A549 (cell line): ENCODE data around the gene STRN3. TPM values are rescaled to one million over a fixed set of nuclear protein-coding genes. Genes with fewer than 3 reads are reported as not detected.

Experiments
- ATAC-seq, 2 experiments: fragments of 200-7000 bp in 1 of 2; fragments of >200 bp in 1 of 2; cut with Nextera tagmentation in 1 of 2; cut with Tn5 transposase in 1 of 2; 3 replicates each; pipeline versions ENCODE4 v1.8.0 to v1.9.1; 2018 to 2020; ENCODE audit warnings: mild to moderate bottlenecking in 1 of 2, moderate library complexity in 1 of 2
- CTCF ChIA-PET: fragments of 300-600 bp; sonication (Branson Sonifier 250); formaldehyde crosslinking; extraction: SDS; loops from one replicate; lab custom pipeline; 2021; ENCODE audit warnings: antibody characterized with exemption, inconsistent platforms; lab: Yijun Ruan, JAX
- POLR2A ChIA-PET: fragments of 350-600 bp; formaldehyde crosslinking; extraction: SDS; loops from one replicate; lab custom pipeline; 2021; ENCODE audit warnings: antibody characterized with exemption, inconsistent platforms; lab: Yijun Ruan, JAX
- DNase-seq, 2 experiments: peaks; one replicate each; pipeline versions ENCODE4 v3.0.0 to v3.0.0-alpha.2; 2011 to 2016; ENCODE audit warnings: low read depth in 1 of 2, low spot score in 1 of 2
- FAIRE-seq: peaks from 2 replicates; lab custom pipeline; 2011; peaks lifted over from hg19 to GRCh38; lab: Jason Lieb, UNC
- H3K27ac ChIP-seq, 2 experiments: fragments of >200 bp; sonication (Bioruptor Twin); formaldehyde crosslinking; 3 replicates each; pipeline ENCODE4 v1.5.1; 2016 to 2017
- H3K4me1 ChIP-seq: fragments of >200 bp; sonication (Bioruptor Twin); formaldehyde crosslinking; 3 replicates; pipeline ENCODE4 v1.6.1; 2016
- H3K4me2 ChIP-seq: fragments of >200 bp; sonication (Bioruptor Twin); formaldehyde crosslinking; 3 replicates; pipeline ENCODE4 v1.6.1; 2016
- H3K4me3 ChIP-seq: fragments of >200 bp; sonication (Bioruptor Twin); formaldehyde crosslinking; 3 replicates; pipeline ENCODE4 v1.5.1; 2016
- H3K9me3 ChIP-seq: fragments of >200 bp; sonication (Bioruptor Twin); formaldehyde crosslinking; 3 replicates; pipeline ENCODE4 v1.6.1; 2016
- BHLHE40 ChIP-seq: IDR thresholded peaks from 2 replicates; pipeline ENCODE4 v1.6.1; 2012; ENCODE audit warnings: low read depth, low read length, inconsistent platforms
- CHD4 ChIP-seq: fragments of 200-600 bp; sonication (generic); IDR thresholded peaks from 2 replicates; pipeline ENCODE4 v1.6.1; 2016; ENCODE audit warnings: antibody characterized with exemption, mild to moderate bottlenecking, borderline replicate concordance
- EHMT2 ChIP-seq: fragments of 200-600 bp; sonication (generic); IDR thresholded peaks from 2 replicates; pipeline ENCODE4 v1.6.1; 2016; ENCODE audit warnings: antibody characterized with exemption, low read depth, mild to moderate bottlenecking, moderate library complexity
- EP300 ChIP-seq, 2 experiments: fragments of >200 bp; sonication (Bioruptor Twin); formaldehyde crosslinking; IDR thresholded peaks; 2 replicates in 1 of 2; 3 replicates in 1 of 2; pipeline ENCODE4 v1.6.1; 2016 to 2017
- ESRRA ChIP-seq: fragments of 150-350 bp; IDR thresholded peaks from 2 replicates; pipeline ENCODE4 v1.6.1; 2014; ENCODE audit warnings: mild to moderate bottlenecking, low read length, borderline replicate concordance
- GATA3 ChIP-seq: IDR thresholded peaks from 2 replicates; pipeline ENCODE4 v1.6.1; 2012; ENCODE audit warnings: borderline replicate concordance
- HOXB5 ChIP-seq: fragments of 250-450 bp; sonication (Bioruptor Pico); IDR thresholded peaks from 2 replicates; pipeline ENCODE4 v1.5.0; 2020; ENCODE audit warnings: mild to moderate bottlenecking, moderate library complexity
- JUN ChIP-seq, 2 experiments: fragments of >200 bp; sonication (Bioruptor Twin); formaldehyde crosslinking; IDR thresholded peaks; 2 replicates in 1 of 2; 3 replicates in 1 of 2; pipeline ENCODE4 v1.6.1; 2016 to 2017
- KDM1A ChIP-seq: fragments of 200-600 bp; sonication (generic); IDR thresholded peaks from 2 replicates; pipeline ENCODE4 v1.6.1; 2016; ENCODE audit warnings: low read depth, mild to moderate bottlenecking
- NFE2L2 ChIP-seq: fragments of 150-350 bp; conservative IDR thresholded peaks from 2 replicates; pipeline ENCODE4 v1.6.1; 2014; ENCODE audit warnings: low read length
- NR3C1 ChIP-seq: fragments of >200 bp; sonication (Bioruptor Twin); formaldehyde crosslinking; IDR thresholded peaks from 3 replicates; pipeline ENCODE4 v1.6.1; 2017
- PHF8 ChIP-seq: fragments of 200-600 bp; sonication (generic); IDR thresholded peaks from 2 replicates; pipeline ENCODE4 v1.6.1; 2016; ENCODE audit warnings: low read depth, mild to moderate bottlenecking, antibody characterized with exemption, moderate library complexity, borderline replicate concordance
- RFX5 ChIP-seq: fragments of 450-650 bp; IDR thresholded peaks from 2 replicates; pipeline ENCODE4 v1.7.1; 2014; ENCODE audit warnings: antibody characterized with exemption, mild to moderate bottlenecking, moderate library complexity
- RNF2 ChIP-seq: fragments of 200-600 bp; sonication (generic); IDR thresholded peaks from 2 replicates; pipeline ENCODE4 v1.6.1; 2016; ENCODE audit warnings: low read depth, mild to moderate bottlenecking, antibody characterized with exemption, moderate library complexity, borderline replicate concordance
- SREBF2 ChIP-seq: fragments of 450-650 bp; IDR thresholded peaks from 2 replicates; pipeline ENCODE4 v1.6.1; 2014; ENCODE audit warnings: mild to moderate bottlenecking, moderate library complexity
- TFCP2L1 ChIP-seq: fragments of 250-450 bp; sonication (Bioruptor Pico); IDR thresholded peaks from 2 replicates; pipeline ENCODE4 v1.5.0; 2021; ENCODE audit warnings: mild to moderate bottlenecking
- TP53 ChIP-seq: fragments of 250-450 bp; sonication (Bioruptor Pico); IDR thresholded peaks from 2 replicates; pipeline ENCODE4 v1.5.0; 2021; ENCODE audit warnings: mild to moderate bottlenecking, moderate library complexity
- ZC3H11A ChIP-seq: fragments of 450-650 bp; IDR thresholded peaks from 2 replicates; pipeline ENCODE4 v1.6.1; 2014; ENCODE audit warnings: antibody characterized with exemption, mild to moderate bottlenecking
- WGBS: methylation state at CpG from one replicate; pipeline ENCODE4 v1.1.6; 2017; ENCODE audit errors: missing lambda C conversion rate; 5-methylcytosine and 5-hydroxymethylcytosine counted together
- polyA plus RNA-seq, 4 experiments: library from polyadenylated mRNA; depleted of rRNA in 3 of 4; stranded (reverse); fragments of >200 nt; fragmentation: RNase III in 1 of 4; extraction: RNeasy Plus Mini Kit Qiagen cat#74134 plus additional on column Dnase treatment in 1 of 4; gene quantifications; 2 replicates in 3 of 4; 3 replicates in 1 of 4; pipeline ENCODE4 v1.2.3, GENCODE V29; 2011 to 2017
- TF ChIP-seq, protein P1 (sequence below): fragments of >200 bp; sonication (Bioruptor Twin); formaldehyde crosslinking; IDR thresholded peaks from 3 replicates; pipeline ENCODE4 v1.5.1; 2016
- TF ChIP-seq, protein P2 (sequence below): IDR thresholded peaks from 2 replicates; pipeline ENCODE4 v1.6.1; 2012
- TF ChIP-seq, protein P3 (sequence below): IDR thresholded peaks from 2 replicates; pipeline ENCODE4 v1.6.1; 2012
- TF ChIP-seq, protein P4 (sequence below): fragments of 450-650 bp; IDR thresholded peaks from 2 replicates; pipeline ENCODE4 v1.6.1; 2014; ENCODE audit warnings: antibody characterized with exemption
- TF ChIP-seq, protein P5 (sequence below): fragments of 200-600 bp; sonication (generic); IDR thresholded peaks from 2 replicates; pipeline ENCODE4 v1.6.1; 2016; ENCODE audit warnings: antibody characterized with exemption, mild to moderate bottlenecking, moderate library complexity

Gene STRN3
- polyA plus RNA-seq, 2 of the 4 experiments (the other 2 are of a cell fraction), result 22.1 to 44.8 TPM

DNA sequence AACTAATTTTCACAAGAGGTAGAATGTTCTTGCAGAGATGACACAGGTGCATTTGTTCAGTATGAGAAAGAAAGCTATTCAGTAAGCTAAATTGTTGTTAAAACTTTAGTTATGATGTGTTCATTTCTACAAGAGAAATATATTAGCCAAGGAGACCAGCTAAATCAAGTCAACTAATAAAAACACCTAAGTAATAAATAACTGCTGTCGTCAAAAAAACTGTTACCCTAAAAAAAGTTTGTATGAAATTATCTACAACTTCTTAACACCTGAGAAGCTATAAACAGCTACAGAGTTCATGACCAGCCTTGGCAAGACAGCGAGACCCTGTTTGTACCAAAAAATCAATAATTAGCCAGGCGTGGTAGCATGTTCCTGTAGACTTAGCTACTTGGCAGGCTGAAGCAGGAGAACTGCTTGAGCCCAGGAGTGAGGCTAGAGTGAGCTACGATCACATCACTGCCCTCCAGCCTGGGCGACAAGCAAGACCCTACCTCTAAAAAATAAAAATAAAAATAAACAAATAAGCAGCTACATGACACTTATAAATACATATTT lies 68.3 kb downstream of the STRN3 start (continued):
- TF ChIP-seq, protein P1, sequence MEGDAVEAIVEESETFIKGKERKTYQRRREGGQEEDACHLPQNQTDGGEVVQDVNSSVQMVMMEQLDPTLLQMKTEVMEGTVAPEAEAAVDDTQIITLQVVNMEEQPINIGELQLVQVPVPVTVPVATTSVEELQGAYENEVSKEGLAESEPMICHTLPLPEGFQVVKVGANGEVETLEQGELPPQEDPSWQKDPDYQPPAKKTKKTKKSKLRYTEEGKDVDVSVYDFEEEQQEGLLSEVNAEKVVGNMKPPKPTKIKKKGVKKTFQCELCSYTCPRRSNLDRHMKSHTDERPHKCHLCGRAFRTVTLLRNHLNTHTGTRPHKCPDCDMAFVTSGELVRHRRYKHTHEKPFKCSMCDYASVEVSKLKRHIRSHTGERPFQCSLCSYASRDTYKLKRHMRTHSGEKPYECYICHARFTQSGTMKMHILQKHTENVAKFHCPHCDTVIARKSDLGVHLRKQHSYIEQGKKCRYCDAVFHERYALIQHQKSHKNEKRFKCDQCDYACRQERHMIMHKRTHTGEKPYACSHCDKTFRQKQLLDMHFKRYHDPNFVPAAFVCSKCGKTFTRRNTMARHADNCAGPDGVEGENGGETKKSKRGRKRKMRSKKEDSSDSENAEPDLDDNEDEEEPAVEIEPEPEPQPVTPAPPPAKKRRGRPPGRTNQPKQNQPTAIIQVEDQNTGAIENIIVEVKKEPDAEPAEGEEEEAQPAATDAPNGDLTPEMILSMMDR, result no peak
- no peak for TF ChIP-seq EP300 (IDR thresholded peaks at IDR 0.05)
- no peak for TF ChIP-seq ESRRA
- TF ChIP-seq, protein P2, sequence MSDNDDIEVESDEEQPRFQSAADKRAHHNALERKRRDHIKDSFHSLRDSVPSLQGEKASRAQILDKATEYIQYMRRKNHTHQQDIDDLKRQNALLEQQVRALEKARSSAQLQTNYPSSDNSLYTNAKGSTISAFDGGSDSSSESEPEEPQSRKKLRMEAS, result no peak
- no peak for TF ChIP-seq TFCP2L1 (CRISPR knock-in tag)
- TF ChIP-seq, all 56 proteins: peak for 0

DNA sequence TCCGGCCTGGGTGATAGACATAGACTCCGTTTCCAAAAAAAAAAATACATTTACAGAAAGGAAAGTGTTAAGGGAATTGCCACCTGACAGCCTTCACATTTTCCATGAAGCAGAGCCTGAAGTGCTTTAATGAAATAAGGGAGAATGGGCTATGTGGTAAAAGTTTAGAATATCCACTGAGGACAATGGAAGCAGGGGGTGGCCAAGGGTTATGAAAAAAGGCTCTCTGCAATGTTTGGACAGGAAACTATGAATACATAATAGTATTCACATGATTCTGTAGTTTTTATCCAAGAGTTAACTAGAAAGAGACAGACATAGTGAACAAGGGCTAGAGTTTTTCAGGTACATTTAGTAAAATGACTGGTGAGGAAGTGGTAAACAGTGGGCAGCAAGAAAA lies 76.5 kb downstream of the STRN3 start:
- H3K4me1 ChIP-seq, result no peaks in the 10 kb centered on the region
- H3K4me3 ChIP-seq, result no peak overlapping the region
- DNase-seq, result no peak
- ATAC-seq, result no peak
- WGBS, result 95% methylated on average over 2 of the region's 2 CpGs
- no peak overlapping the region for H3K27ac ChIP-seq
- TF ChIP-seq, protein P3, sequence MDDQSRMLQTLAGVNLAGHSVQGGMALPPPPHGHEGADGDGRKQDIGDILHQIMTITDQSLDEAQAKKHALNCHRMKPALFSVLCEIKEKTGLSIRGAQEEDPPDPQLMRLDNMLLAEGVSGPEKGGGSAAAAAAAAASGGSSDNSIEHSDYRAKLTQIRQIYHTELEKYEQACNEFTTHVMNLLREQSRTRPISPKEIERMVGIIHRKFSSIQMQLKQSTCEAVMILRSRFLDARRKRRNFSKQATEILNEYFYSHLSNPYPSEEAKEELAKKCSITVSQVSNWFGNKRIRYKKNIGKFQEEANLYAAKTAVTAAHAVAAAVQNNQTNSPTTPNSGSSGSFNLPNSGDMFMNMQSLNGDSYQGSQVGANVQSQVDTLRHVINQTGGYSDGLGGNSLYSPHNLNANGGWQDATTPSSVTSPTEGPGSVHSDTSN, result no peak
- TF ChIP-seq, protein P4, sequence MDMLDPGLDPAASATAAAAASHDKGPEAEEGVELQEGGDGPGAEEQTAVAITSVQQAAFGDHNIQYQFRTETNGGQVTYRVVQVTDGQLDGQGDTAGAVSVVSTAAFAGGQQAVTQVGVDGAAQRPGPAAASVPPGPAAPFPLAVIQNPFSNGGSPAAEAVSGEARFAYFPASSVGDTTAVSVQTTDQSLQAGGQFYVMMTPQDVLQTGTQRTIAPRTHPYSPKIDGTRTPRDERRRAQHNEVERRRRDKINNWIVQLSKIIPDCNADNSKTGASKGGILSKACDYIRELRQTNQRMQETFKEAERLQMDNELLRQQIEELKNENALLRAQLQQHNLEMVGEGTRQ, result no peak
- TF ChIP-seq NR3C1, result no peak
- no peak for TF ChIP-seq NFE2L2
- no peak for TF ChIP-seq HOXB5
- TF ChIP-seq RFX5, result no peak
- no peak for TF ChIP-seq SREBF2
- POLR2A ChIA-PET, result no interaction called here
- H3K9me3 ChIP-seq, result no peaks in the 10 kb centered on the region
- FAIRE-seq, result no peak
- no peak overlapping the region for H3K4me2 ChIP-seq
- CTCF ChIA-PET, result interaction anchor here (0.6 kb wide), 1 partner anchor 299 kb away, joined by 3 read pairs; no protein-coding TSS in a partner anchor

DNA sequence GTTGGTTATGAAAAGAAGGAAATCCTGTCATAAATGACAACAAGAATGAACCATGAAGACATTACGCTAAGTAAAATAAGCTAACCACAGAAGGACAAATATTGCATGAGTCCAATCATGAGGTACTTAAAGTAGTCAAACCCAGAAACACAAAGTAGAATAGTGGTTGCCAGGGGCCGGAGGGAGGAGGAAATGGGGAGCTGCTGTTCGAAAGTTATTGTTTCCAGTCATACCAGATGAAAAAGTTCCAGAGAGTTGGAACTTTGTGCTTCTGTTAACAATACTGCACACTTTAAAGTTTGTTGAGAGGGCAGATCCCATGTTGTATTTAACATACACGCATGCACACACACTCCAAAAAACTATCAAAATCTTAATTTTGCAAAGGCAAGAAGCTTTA lies 82.5 kb downstream of the STRN3 start:
- ChIA-PET CTCF (interaction anchor here (0.6 kb wide), 1 partner anchor 222 kb away, joined by 4 read pairs; no protein-coding TSS in a partner anchor), POLR2A (no interaction called here)
- DNase-seq (no peak), FAIRE-seq (no peak), ATAC-seq (no peak)
- no peak overlapping the region for H3K4me2 ChIP-seq
- 93% methylated on average over 4 of the region's 4 CpGs for WGBS
- no peak overlapping the region for H3K4me3 ChIP-seq
- TF ChIP-seq SREBF2, result no peak
- no peak for TF ChIP-seq ZC3H11A
- no peak for TF ChIP-seq JUN (IDR thresholded peaks at IDR 0.05)
- no peak for TF ChIP-seq GATA3
- H3K27ac ChIP-seq, result no peak overlapping the region
- H3K9me3 ChIP-seq, result no peaks in the 10 kb centered on the region
- H3K4me1 ChIP-seq, result no peaks in the 10 kb centered on the region

DNA sequence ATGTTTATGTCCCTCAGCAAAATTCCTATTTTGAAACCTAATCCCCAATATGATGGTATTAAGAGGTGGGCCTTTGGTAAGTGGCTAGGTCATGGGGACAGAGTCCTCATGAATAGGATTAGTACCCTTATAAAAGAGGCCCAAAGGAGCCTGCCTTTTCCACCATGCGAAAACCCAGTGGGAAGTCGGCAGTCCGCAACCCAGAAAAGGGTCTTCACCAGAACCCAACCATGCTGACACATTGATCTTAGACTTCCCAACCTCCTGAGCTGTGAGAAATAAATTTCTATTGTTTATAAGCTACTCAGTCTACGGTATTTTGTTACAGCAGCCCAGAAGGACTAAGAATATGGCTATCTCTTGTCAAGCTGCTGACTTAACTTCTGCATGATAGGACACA lies 85.3 kb downstream of the STRN3 start:
- TF ChIP-seq PHF8 (no peak), JUN (IDR thresholded peaks at IDR 0.05) (no peak), GATA3 (no peak), SREBF2 (no peak), CHD4 (no peak), KDM1A (no peak), RNF2 (no peak), BHLHE40 (no peak), EHMT2 (no peak), TP53 (CRISPR knock-in tag) (no peak)
- TF ChIP-seq, protein P5, sequence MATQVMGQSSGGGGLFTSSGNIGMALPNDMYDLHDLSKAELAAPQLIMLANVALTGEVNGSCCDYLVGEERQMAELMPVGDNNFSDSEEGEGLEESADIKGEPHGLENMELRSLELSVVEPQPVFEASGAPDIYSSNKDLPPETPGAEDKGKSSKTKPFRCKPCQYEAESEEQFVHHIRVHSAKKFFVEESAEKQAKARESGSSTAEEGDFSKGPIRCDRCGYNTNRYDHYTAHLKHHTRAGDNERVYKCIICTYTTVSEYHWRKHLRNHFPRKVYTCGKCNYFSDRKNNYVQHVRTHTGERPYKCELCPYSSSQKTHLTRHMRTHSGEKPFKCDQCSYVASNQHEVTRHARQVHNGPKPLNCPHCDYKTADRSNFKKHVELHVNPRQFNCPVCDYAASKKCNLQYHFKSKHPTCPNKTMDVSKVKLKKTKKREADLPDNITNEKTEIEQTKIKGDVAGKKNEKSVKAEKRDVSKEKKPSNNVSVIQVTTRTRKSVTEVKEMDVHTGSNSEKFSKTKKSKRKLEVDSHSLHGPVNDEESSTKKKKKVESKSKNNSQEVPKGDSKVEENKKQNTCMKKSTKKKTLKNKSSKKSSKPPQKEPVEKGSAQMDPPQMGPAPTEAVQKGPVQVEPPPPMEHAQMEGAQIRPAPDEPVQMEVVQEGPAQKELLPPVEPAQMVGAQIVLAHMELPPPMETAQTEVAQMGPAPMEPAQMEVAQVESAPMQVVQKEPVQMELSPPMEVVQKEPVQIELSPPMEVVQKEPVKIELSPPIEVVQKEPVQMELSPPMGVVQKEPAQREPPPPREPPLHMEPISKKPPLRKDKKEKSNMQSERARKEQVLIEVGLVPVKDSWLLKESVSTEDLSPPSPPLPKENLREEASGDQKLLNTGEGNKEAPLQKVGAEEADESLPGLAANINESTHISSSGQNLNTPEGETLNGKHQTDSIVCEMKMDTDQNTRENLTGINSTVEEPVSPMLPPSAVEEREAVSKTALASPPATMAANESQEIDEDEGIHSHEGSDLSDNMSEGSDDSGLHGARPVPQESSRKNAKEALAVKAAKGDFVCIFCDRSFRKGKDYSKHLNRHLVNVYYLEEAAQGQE, result no peak
- Histone ChIP-seq H3K4me1 (no peaks in the 10 kb centered on the region), H3K4me3 (no peak overlapping the region), H3K27ac (no peak overlapping the region), H3K9me3 (no peaks in the 10 kb centered on the region), H3K4me2 (no peak overlapping the region)
- FAIRE-seq, result no peak
- DNase-seq, result no peak
- ChIA-PET POLR2A (no interaction called here), CTCF (no interaction called here)
- no peak for ATAC-seq
- WGBS, result 98% methylated on average over 4 of the region's 4 CpGs
